K562 (cell line): Measurements from ENCODE around the gene MRGPRE. TPM values are rescaled to one million over a fixed set of nuclear protein-coding genes. Genes with fewer than 3 reads are reported as not detected.

ENCODE experiments used
- ATAC-seq: fragments of 200-7000 bp; cut with Tn5 transposase; 3 replicates; pipeline ENCODE4 v1.9.1; 2020; ENCODE audit warnings: moderate library complexity
- BruUV-seq: library from RNA; stranded (reverse); fragments of 400-500 nt; replicated peaks from 2 replicates; lab custom pipeline; 2021; lab: Mats Ljungman, UMichigan
- CTCF ChIA-PET: fragments of 300-600 bp; formaldehyde crosslinking; extraction: SDS; loops from one replicate; lab custom pipeline; 2021; ENCODE audit warnings: low intra/inter-chr PET ratio; lab: Yijun Ruan, JAX
- POLR2A ChIA-PET: fragments of 300-600, 350-650 bp; sonication (Branson Sonifier 250); formaldehyde crosslinking; extraction: SDS; loops from one replicate; lab custom pipeline; 2021; ENCODE audit warnings: antibody characterized with exemption, inconsistent platforms; lab: Yijun Ruan, JAX
- DNase-seq, 4 experiments: peaks; one replicate each; pipeline versions ENCODE4 v3.0.0 to v3.0.0-alpha.2; 2011 to 2018; ENCODE audit warnings: low spot score in 3 of 4, mixed read lengths in 3 of 4; ENCODE audit errors: extremely low read depth in 1 of 4
- FAIRE-seq: peaks from 2 replicates; lab custom pipeline; 2011; peaks lifted over from hg19 to GRCh38; lab: Jason Lieb, UNC
- H2AFZ ChIP-seq: 2 replicates; pipeline ENCODE4 v1.6.0; 2011; ENCODE audit warnings: low read depth, low read length, control low read depth, inconsistent platforms
- H3K27ac ChIP-seq: fragments of 200-600 bp; 3 replicates; pipeline ENCODE4 v1.8.0; 2011; ENCODE audit warnings: low read depth, mild to moderate bottlenecking, control low read depth, inconsistent platforms, low read length, moderate library complexity, mixed read lengths; ENCODE audit errors: extremely low read depth
- H3K27me3 ChIP-seq, 2 experiments: fragments of 300-600 bp in 1 of 2; 2 replicates in 1 of 2; 3 replicates in 1 of 2; pipeline versions ENCODE4 v1.6.0 to v1.8.0; 2011; ENCODE audit warnings: inconsistent platforms in 2 of 2, low read length in 2 of 2, mild to moderate bottlenecking in 1 of 2, mixed read lengths in 1 of 2, moderate library complexity in 1 of 2; ENCODE audit not compliant: control insufficient read depth in 2 of 2, insufficient read depth in 2 of 2
- H3K36me3 ChIP-seq: fragments of 300-600 bp; 3 replicates; pipeline ENCODE4 v1.8.0; 2011; ENCODE audit warnings: mild to moderate bottlenecking, low read length, inconsistent platforms; ENCODE audit not compliant: control insufficient read depth, insufficient read depth
- H3K4me1 ChIP-seq, 2 experiments: fragments of 200-600 bp in 1 of 2; replicated peaks in 1 of 2; 2 replicates in 1 of 2; 3 replicates in 1 of 2; pipeline versions ENCODE4 v1.5.1 to v1.8.0; 2011; ENCODE audit warnings: inconsistent platforms in 2 of 2, low read length in 2 of 2, mild to moderate bottlenecking in 1 of 2, mixed read lengths in 1 of 2, moderate library complexity in 1 of 2; ENCODE audit not compliant: control insufficient read depth in 2 of 2, insufficient read depth in 2 of 2
- H3K4me2 ChIP-seq: 2 replicates; pipeline ENCODE4 v1.6.1; 2011; ENCODE audit warnings: low read length, control low read depth, inconsistent platforms, mixed read lengths; ENCODE audit not compliant: insufficient read depth
- H3K4me3 ChIP-seq: fragments of 200-600 bp; sonication (generic), shearing (Covaris generic); 2 replicates; pipeline ENCODE4 v1.5.1; 2016; ENCODE audit warnings: control low read depth, inconsistent platforms
- H3K79me2 ChIP-seq: fragments of 200-600 bp; 3 replicates; pipeline ENCODE4 v1.8.0; 2011; ENCODE audit warnings: low read length, inconsistent platforms; ENCODE audit not compliant: control insufficient read depth, insufficient read depth
- H3K9ac ChIP-seq, 2 experiments: 2 replicates each; pipeline versions ENCODE4 v1.6.0 to v1.6.1; 2011; ENCODE audit warnings: low read depth in 2 of 2, low read length in 2 of 2, control low read depth in 1 of 2, inconsistent platforms in 1 of 2, mild to moderate bottlenecking in 1 of 2, mixed read lengths in 1 of 2; ENCODE audit not compliant: insufficient read depth in 1 of 2
- H3K9me1 ChIP-seq: one replicate; pipeline ENCODE4 v1.6.0; 2011; ENCODE audit warnings: inconsistent platforms, mild to moderate bottlenecking, low read length, moderate library complexity; ENCODE audit not compliant: control insufficient read depth, insufficient read depth
- H3K9me3 ChIP-seq: replicated peaks from 2 replicates; pipeline ENCODE4 v1.5.1; 2011; ENCODE audit warnings: low read depth, low read length, inconsistent platforms; ENCODE audit not compliant: control insufficient read depth, insufficient read depth
- H4K20me1 ChIP-seq: replicated peaks from 2 replicates; pipeline ENCODE4 v1.6.1; 2011; ENCODE audit warnings: low read length, inconsistent platforms, mixed read lengths; ENCODE audit not compliant: control insufficient read depth, insufficient read depth
- HDAC6 ChIP-seq: IDR thresholded peaks from 2 replicates; pipeline ENCODE4 v1.6.1; 2012; ENCODE audit warnings: low read depth, mild to moderate bottlenecking, control low read depth, inconsistent platforms, low read length, moderate library complexity
- NELFE ChIP-seq: IDR thresholded peaks from 2 replicates; pipeline ENCODE4 v1.6.1; 2011; ENCODE audit warnings: mild to moderate bottlenecking; ENCODE audit not compliant: insufficient read depth, insufficient read length
- SMARCB1 ChIP-seq: IDR thresholded peaks from 2 replicates; pipeline ENCODE4 v1.6.1; 2011; ENCODE audit warnings: improper control_type of control experiment, low read depth; ENCODE audit not compliant: insufficient read length
- STAT5A ChIP-seq: IDR thresholded peaks from 2 replicates; pipeline ENCODE4 v1.6.1; 2012; ENCODE audit warnings: low read length, inconsistent platforms, borderline replicate concordance
- ZBTB7A ChIP-seq: IDR thresholded peaks from 2 replicates; pipeline ENCODE4 v1.6.1; 2011; ENCODE audit warnings: low read depth, mild to moderate bottlenecking, low read length, moderate library complexity, borderline replicate concordance; ENCODE audit not compliant: control insufficient read depth
- whole genome bisulfite sequencing: fragments of 100-300 bp; shearing (Covaris generic); methylation state at CpG from one replicate; pipeline ENCODE4 v1.1.6; 2016; ENCODE audit warnings: low coverage, mixed read lengths; ENCODE audit not compliant: insufficient coverage; ENCODE audit errors: missing lambda C conversion rate; 5-methylcytosine and 5-hydroxymethylcytosine counted together
- in situ Hi-C: fragments of 300-500 bp; cut with MboI; formaldehyde crosslinking; loops from 4 replicates; pipeline ENCODE4 v1.15.0; 2018; ENCODE audit warnings: inconsistent platforms, mixed read lengths
- intact Hi-C: fragments of 100-400 bp; cut with micrococcal nuclease; formaldehyde crosslinking; loops from 2 replicates; pipeline ENCODE4 v1.14.2; 2022
- polyA plus RNA-seq, 8 experiments: library from polyadenylated mRNA; depleted of rRNA in 4 of 8; stranded (reverse) in 5 of 8; unstranded in 3 of 8; fragments of >200 nt; fragmentation: Nextera tagmentation in 2 of 8; fragmentation: Illumina TruSeq in 1 of 8; extraction: Ambion mirVana in 2 of 8; extraction: Trizol in 1 of 8; gene quantifications; 2 replicates each; pipeline versions ENCODE4 v1.2.1 to v1.2.3, GENCODE V29; 2011 to 2014; ENCODE audit warnings: inconsistent platforms in 1 of 8, missing spikeins in 1 of 8
- total RNA-seq, 7 experiments: library from RNA; depleted of rRNA in 6 of 7; stranded (reverse); fragments of >200 nt in 6 of 7; fragmentation: Illumina TruSeq in 2 of 7; extraction: Trizol in 2 of 7; gene quantifications; 2 replicates each; pipeline versions ENCODE4 v1.2.1 to v1.2.3, GENCODE V29; 2011 to 2021; ENCODE audit warnings: low replicate concordance in 1 of 7
- TF ChIP-seq, protein P1 (sequence below): fragments of 250-450 bp; sonication (Bioruptor Pico); IDR thresholded peaks from 2 replicates; pipeline ENCODE4 v1.8.0; 2021; ENCODE audit warnings: borderline replicate concordance, mild to moderate bottlenecking, moderate library complexity; ENCODE audit not compliant: poor library complexity, severe bottlenecking
- TF ChIP-seq, protein P2 (sequence below): sonication (generic); formaldehyde crosslinking; IDR thresholded peaks from 2 replicates; pipeline ENCODE4 v1.8.1; 2023; ENCODE audit warnings: mild to moderate bottlenecking, missing genetic modification reagents

MRGPRE gene
- total and polyA plus RNA-seq, 9 of the 15 experiments (the other 6 are each of a cell fraction or from before 2014, with no cell fraction given): not detected

DNA sequence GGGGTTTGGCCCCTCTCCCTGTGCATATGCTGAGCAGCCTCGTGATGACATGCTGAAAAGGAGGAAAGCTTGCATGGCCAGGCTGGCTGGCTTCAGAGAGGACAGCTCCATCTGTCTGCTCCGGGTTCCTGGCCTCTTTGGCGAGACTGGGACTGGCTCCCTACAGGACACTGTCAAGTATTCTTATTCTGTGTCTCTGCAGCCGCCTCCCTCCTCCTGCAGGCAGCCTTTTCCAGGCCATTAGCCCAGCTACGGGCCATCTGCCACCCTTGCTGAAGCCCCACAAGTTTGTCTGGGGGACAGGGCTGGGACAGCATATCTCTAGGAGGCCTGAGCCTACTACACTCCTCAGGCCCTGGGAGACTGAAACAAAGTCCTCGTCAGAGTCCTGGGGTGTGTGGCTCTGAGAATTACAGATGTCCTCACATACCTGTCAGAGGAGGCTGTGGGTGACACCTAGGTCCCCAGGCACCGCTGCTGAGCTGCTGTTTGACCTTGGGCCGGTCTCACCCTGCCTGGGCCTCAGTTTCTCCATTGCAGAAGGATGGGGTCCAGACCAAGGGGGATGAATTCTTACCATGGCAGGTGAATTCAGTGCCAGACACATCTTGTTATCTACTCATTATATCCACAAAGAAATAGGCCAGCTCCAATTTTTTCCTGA lies 24.6 kb downstream of the MRGPRE start:
- no peaks in the 10 kb centered on the region for H3K79me2 ChIP-seq
- no peaks in the 10 kb centered on the region for H3K36me3 ChIP-seq
- POLR2A ChIA-PET: interaction anchor here (1.1 to 1.2 kb wide), 3 partner anchors 11 to 16 kb away, joined by 3 to 5 read pairs (median 4); partner anchors contain the start of gene MRGPRG
- CTCF ChIA-PET: no interaction called here
- ATAC-seq (no peak), DNase-seq (no peak), FAIRE-seq (no peak)
- H3K4me1 ChIP-seq: peaks cover 0 to 17% of the 10 kb centered on the region in 2 experiments; a peak in 1 of 5 replicates
- TF ChIP-seq STAT5A (no peak), SMARCB1 (no peak), HDAC6 (no peak), NELFE (no peak), ZBTB7A (no peak)
- TF ChIP-seq, protein P1, sequence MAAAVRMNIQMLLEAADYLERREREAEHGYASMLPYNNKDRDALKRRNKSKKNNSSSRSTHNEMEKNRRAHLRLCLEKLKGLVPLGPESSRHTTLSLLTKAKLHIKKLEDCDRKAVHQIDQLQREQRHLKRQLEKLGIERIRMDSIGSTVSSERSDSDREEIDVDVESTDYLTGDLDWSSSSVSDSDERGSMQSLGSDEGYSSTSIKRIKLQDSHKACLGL (CRISPR knock-in tag): no peak
- TF ChIP-seq, protein P2, sequence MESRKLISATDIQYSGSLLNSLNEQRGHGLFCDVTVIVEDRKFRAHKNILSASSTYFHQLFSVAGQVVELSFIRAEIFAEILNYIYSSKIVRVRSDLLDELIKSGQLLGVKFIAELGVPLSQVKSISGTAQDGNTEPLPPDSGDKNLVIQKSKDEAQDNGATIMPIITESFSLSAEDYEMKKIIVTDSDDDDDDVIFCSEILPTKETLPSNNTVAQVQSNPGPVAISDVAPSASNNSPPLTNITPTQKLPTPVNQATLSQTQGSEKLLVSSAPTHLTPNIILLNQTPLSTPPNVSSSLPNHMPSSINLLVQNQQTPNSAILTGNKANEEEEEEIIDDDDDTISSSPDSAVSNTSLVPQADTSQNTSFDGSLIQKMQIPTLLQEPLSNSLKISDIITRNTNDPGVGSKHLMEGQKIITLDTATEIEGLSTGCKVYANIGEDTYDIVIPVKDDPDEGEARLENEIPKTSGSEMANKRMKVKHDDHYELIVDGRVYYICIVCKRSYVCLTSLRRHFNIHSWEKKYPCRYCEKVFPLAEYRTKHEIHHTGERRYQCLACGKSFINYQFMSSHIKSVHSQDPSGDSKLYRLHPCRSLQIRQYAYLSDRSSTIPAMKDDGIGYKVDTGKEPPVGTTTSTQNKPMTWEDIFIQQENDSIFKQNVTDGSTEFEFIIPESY (CRISPR knock-in tag): no peak
- peaks cover 3% of the 10 kb centered on the region; the same call in 1 of the 2 replicates for H4K20me1 ChIP-seq
- H3K27ac ChIP-seq: no peak overlapping the region
- peak overlapping the region in 1 of 2 experiments; percentile 62; a peak in 1 of 4 replicates for H3K9ac ChIP-seq
- no TSS peak for BruUV-seq
- H3K27me3 ChIP-seq: peaks cover 10 to 26% of the 10 kb centered on the region in 2 experiments; a peak in 4 of 5 replicates
- H3K4me3 ChIP-seq: no peak overlapping the region
- no peaks in the 10 kb centered on the region for H3K9me3 ChIP-seq
- H2AFZ ChIP-seq: no peak overlapping the region
- H3K4me2 ChIP-seq: no peak overlapping the region
- intact Hi-C loops (no loop called here), in situ Hi-C loops (no loop called here)
- WGBS: 4% methylated on average over 8 of the region's 8 CpGs
- H3K9me1 ChIP-seq: no peaks in the 10 kb centered on the region
